ENCODE data around the gene LUC7L2. TPM values are rescaled to one million over a fixed set of nuclear protein-coding genes. Genes with fewer than 3 reads are reported as not detected.

Gene LUC7L2
- total and polyA plus RNA-seq, 8 donors = 20.5 to 133 (median 60.6) TPM

DNA sequence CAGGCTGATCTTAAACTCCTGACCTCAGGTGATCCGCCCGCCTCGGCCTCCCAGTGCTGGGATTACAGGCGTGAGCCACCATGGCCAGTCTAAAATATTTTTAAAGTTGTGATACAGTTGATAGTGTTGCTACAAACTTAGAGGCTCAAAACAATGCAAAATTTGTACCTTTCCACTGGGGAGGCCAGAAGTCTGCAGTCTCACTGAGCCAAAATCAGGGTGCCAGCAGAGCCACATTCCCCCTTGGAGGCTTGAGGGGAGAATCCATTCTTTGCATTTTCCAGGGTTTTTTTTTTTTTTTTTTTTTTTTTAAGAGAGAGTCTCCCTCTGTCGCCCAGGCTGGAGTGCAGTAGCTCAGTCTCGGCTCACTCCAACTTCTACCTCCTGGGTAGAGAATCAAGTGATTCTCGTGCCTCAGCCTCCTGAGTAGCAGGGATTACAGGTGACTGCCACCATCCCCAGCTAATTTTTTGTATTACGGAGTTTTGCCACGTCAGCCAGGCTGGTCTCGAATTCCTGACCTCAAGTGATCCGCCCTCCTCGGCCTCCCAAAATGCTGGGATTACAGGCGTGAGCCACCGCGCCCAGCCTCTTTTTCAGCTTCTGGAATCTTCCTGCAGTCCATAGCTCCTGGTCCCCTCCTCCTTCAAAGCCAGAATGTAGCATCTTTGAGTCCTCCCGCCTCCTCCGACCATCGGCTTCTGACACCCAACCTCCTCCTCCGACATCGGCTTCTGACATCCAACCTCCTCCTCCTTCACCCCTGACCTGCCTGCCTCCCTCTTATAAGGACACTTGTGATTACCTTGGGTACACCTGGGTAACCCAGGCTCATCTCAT lies 86.6 kb downstream of the LUC7L2 start:
- no peak for DNase-seq
- H3K4me3 ChIP-seq = no peak overlapping the region
- no peaks in the 10 kb centered on the region for H3K9me3 ChIP-seq
- H3K36me3 ChIP-seq = no peaks in the 10 kb centered on the region
- H3K27ac ChIP-seq = no peak overlapping the region
- H3K4me1 ChIP-seq = no peaks in the 10 kb centered on the region
- H3K27me3 ChIP-seq = no peaks in the 10 kb centered on the region
- 94 to 95% (median 94%) methylated on average over 20 of the region's 20 CpGs for WGBS, 5 donors
- intact Hi-C loops (cut with DNase I; ENCODE audit: low total_unique reads) = no loop called here
- no peak for TF ChIP-seq POLR2A (IDR thresholded peaks at IDR 0.05)
- no peak for TF ChIP-seq EP300 (IDR thresholded peaks at IDR 0.05)
- no peak for TF ChIP-seq POLR2AphosphoS5 (IDR thresholded peaks at IDR 0.05)
- TF ChIP-seq, protein P1, sequence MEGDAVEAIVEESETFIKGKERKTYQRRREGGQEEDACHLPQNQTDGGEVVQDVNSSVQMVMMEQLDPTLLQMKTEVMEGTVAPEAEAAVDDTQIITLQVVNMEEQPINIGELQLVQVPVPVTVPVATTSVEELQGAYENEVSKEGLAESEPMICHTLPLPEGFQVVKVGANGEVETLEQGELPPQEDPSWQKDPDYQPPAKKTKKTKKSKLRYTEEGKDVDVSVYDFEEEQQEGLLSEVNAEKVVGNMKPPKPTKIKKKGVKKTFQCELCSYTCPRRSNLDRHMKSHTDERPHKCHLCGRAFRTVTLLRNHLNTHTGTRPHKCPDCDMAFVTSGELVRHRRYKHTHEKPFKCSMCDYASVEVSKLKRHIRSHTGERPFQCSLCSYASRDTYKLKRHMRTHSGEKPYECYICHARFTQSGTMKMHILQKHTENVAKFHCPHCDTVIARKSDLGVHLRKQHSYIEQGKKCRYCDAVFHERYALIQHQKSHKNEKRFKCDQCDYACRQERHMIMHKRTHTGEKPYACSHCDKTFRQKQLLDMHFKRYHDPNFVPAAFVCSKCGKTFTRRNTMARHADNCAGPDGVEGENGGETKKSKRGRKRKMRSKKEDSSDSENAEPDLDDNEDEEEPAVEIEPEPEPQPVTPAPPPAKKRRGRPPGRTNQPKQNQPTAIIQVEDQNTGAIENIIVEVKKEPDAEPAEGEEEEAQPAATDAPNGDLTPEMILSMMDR (IDR thresholded peaks at IDR 0.05) = no peak

DNA sequence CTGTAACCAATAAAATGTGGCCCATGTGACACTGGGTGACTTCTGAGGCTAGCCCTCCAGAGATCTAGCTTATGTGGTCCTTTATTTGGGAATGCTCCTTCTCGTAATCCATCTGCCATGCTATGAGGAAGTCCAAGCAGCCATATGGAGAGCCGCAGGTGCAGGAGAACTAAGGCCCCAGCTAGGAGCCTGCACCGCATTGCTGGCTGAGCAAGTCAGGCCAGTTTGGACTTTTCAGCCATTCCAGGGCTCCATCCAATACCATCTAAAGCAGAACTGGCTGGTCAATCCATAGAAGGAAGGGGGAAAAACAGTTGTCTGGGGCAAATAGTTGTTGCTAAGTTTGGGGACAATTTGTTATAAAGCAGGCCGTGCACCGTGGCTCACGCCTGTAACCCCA lies 91.2 kb downstream of the LUC7L2 start:
- TF ChIP-seq POLR2AphosphoS5 (IDR thresholded peaks at IDR 0.05) (no peak), POLR2A (IDR thresholded peaks at IDR 0.05) (no peak), EP300 (IDR thresholded peaks at IDR 0.05) (no peak)
- TF ChIP-seq, protein P1 (IDR thresholded peaks at IDR 0.05) = no peak
- peaks cover 0 to 5% (median 2%) of the 10 kb centered on the region in 4 donors for H3K4me1 ChIP-seq
- intact Hi-C loops (cut with DNase I; ENCODE audit: low total_unique reads) = no loop called here
- WGBS, 5 donors = 92 to 98% (median 96%) methylated on average over 6 of the region's 6 CpGs
- no peaks in the 10 kb centered on the region for H3K27me3 ChIP-seq
- no peaks in the 10 kb centered on the region for H3K9me3 ChIP-seq
- no peak overlapping the region for H3K27ac ChIP-seq
- no peaks in the 10 kb centered on the region for H3K36me3 ChIP-seq
- no peak for DNase-seq
- H3K4me3 ChIP-seq = no peak overlapping the region

DNA sequence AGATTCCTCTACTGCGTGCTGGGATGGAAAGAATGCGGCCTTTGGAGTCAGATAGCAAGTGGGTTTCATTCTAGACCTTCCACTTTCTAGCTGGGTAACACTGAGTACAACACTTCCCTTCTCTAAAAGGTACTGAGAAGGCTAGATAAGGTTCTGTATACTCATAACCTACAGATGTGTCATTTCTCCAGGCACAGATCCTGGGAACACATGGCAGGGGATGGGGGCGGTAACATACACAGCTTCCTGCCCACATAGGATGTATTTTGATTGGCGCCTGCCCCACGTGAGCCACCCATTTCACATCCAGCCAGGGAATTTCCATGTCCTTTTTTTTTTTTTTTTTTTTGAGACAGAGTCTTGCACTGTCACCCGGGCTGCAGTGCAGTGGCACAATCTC lies 91.9 kb downstream of the LUC7L2 start:
- Histone ChIP-seq H3K27ac (no peak overlapping the region), H3K4me1 (peaks cover 0 to 5% (median 2%) of the 10 kb centered on the region in 4 donors), H3K4me3 (no peak overlapping the region), H3K9me3 (no peaks in the 10 kb centered on the region), H3K36me3 (no peaks in the 10 kb centered on the region), H3K27me3 (no peaks in the 10 kb centered on the region)
- TF ChIP-seq EP300 (IDR thresholded peaks at IDR 0.05) = no peak
- no peak for TF ChIP-seq POLR2A (IDR thresholded peaks at IDR 0.05)
- TF ChIP-seq, protein P1 (IDR thresholded peaks at IDR 0.05) = no peak
- TF ChIP-seq POLR2AphosphoS5 (IDR thresholded peaks at IDR 0.05) = no peak
- WGBS, 5 donors = 75 to 89% (median 81%) methylated on average over 6 of the region's 6 CpGs
- intact Hi-C loops (cut with DNase I; ENCODE audit: low total_unique reads) = no loop called here
- no peak for DNase-seq

DNA sequence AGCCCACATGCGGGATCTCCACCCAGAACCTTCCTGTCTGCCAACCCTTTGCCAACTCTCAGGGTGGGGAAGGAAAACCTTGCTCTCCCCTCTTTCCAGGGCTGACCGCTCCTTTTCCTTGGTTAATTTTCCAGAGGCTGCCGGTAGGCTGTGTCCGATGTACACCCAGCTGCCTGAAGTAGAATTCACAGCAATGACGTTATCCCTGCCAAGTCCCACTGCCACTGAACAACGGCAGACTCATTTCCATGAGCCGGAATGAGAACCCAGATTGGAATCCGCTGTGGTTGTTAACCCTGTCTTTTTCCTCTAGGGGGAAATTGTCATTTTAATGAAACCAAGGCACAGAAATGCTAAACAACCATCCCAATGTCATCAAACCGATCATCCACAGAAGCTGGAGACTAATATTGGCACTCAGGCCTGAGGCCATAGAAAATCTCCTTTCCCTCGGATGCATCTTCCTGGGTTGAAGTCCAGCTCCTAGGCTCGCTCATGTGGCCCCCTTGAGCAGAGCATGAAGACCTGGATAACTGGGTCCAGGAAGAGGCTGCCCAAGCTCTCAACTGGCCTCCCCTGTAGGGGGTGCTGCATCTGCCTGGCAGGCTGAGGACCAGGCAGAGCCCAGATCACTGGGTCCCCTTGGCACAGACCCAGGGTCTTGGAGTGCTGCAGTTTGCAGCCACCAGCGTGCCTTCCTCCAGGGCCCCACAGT lies 93.4 kb downstream of the LUC7L2 start:
- intact Hi-C loops (cut with DNase I; ENCODE audit: low total_unique reads) = no loop called here
- TF ChIP-seq POLR2A (IDR thresholded peaks at IDR 0.05) = no peak
- TF ChIP-seq, protein P1 (IDR thresholded peaks at IDR 0.05) = no peak
- no peak for TF ChIP-seq POLR2AphosphoS5 (IDR thresholded peaks at IDR 0.05)
- TF ChIP-seq EP300 (IDR thresholded peaks at IDR 0.05) = no peak
- Histone ChIP-seq H3K4me3 (no peak overlapping the region), H3K9me3 (no peaks in the 10 kb centered on the region), H3K4me1 (peaks cover 0 to 5% (median 2%) of the 10 kb centered on the region in 4 donors), H3K27me3 (no peaks in the 10 kb centered on the region), H3K36me3 (no peaks in the 10 kb centered on the region), H3K27ac (no peak overlapping the region)
- WGBS, 5 donors = 69 to 83% (median 79%) methylated on average over 12 of the region's 12 CpGs
- no peak for DNase-seq
